Activated T-cell treated with anti-CD3 and anti-CD28 coated beads, Interleukin-2, amount 50 U/mL, for 72 hours (primary cell): Measurements from ENCODE around the gene KIF21B. TPM values are rescaled to one million over a fixed set of nuclear protein-coding genes. Genes with fewer than 3 reads are reported as not detected.

Experiments used
- ATAC-seq, 2 donors: fragments of 150-1000 bp; cut with Tn5 transposase; replicated peaks in 1 of 2; 2 replicates each; pipeline ENCODE4 v1.10.0; 2021; ENCODE audit warnings: moderate library complexity in 2 of 2, mild to moderate bottlenecking in 1 of 2
- DNase-seq, 2 donors: peaks; one replicate each; pipeline ENCODE4 v3.0.0; 2021 to 2022; ENCODE audit warnings: mixed read lengths in 1 of 2
- H3K27ac Mint-ChIP-seq: one replicate; pipeline ENCODE4 v1.8.0; 2022; ENCODE audit warnings: mild to moderate bottlenecking, moderate library complexity, mixed read lengths
- H3K27me3 Mint-ChIP-seq: one replicate; pipeline ENCODE4 v1.8.0; 2022; ENCODE audit warnings: low read depth, mixed read lengths
- H3K36me3 Mint-ChIP-seq, 2 donors: one replicate each; pipeline ENCODE4 v1.8.0; 2022; ENCODE audit warnings: mixed read lengths in 2 of 2, mild to moderate bottlenecking in 1 of 2; ENCODE audit not compliant: insufficient read depth in 2 of 2
- H3K4me1 Mint-ChIP-seq: one replicate; pipeline ENCODE4 v1.8.0; 2022; ENCODE audit warnings: low read depth, mixed read lengths
- H3K4me3 Mint-ChIP-seq, 2 donors: one replicate each; pipeline ENCODE4 v1.8.0; 2022; ENCODE audit warnings: mild to moderate bottlenecking in 2 of 2, mixed read lengths in 2 of 2, moderate library complexity in 2 of 2
- H3K9me3 Mint-ChIP-seq, 2 donors: one replicate each; pipeline ENCODE4 v1.8.0; 2022; ENCODE audit warnings: mixed read lengths in 2 of 2
- total RNA-seq, 2 donors: library from RNA; stranded (reverse); gene quantifications; one replicate each; pipeline ENCODE4 v1.2.3, GENCODE V29; 2022

Gene KIF21B
- total RNA-seq, 2 donors from 2014 or later, result 91.7 to 101 TPM

DNA sequence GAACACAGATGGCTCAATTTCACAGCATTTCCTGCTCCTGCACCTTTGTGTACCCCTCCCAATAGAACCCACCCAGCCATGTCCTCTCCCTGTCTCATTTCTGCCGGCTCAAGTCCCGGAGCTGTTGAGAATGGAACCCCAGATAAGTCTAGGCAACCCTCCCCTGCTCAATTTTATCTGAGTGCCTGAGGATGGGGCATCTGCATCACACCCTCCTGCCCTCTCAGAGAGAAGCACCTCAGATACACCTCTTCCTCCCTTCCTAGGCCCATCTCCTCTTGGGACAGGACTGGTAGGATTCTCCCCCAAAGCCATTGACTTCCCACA, 1.1 kb downstream of the KIF21B start:
- Mint-ChIP-seq H3K36me3 (peaks cover 7 to 15% of the 10 kb centered on the region in 2 donors), H3K27ac (peak overlapping the region; percentile 21), H3K9me3 (no peaks in the 10 kb centered on the region), H3K4me1 (peaks cover 84% of the 10 kb centered on the region), H3K27me3 (no peaks in the 10 kb centered on the region), H3K4me3 (peak overlapping the region; percentile 87 to 98)
- ATAC-seq (no peak), DNase-seq (no peak)

DNA sequence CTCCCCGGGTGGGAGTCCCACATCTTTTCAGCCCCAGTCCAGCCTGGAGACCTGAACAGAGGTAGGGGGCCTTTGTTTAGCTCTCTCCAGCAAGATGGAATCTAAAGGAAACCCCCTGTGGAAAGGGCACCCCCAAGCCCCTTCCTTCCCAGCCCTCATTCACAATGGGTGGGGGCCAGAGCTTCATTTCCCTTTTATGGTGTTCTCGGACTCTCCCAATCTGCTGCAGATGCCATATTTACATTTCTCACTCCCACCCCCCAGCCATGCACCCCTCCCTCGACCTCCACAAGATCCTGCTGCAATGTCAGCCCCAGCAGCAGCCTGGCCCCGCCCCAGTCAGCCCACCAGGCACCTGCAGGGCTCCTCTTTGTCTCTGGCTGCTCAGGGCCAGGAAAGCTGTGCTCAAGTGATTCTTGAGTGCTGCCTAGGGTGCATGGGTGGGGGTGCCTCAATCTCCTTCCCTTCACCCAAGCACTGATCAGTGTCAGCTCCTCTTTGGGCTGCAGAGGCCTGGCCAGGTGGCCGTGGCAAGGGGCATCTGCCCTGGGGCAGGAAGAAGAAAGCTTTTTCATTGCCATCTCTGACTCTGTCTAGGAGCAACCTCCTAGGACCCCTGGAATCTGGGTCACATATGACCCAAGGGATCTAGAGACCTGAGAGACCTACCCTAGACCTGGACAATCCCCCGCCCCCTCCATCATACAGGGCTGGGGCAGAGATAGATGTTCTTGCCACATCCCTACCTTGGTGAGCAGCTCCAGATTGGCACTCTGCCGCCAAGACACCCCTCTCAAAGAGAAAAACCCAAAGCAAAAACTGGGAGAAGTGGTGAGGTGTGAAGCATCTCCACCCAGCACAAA, 1.7 kb downstream of the KIF21B start:
- Mint-ChIP-seq H3K4me1 (peaks cover 84% of the 10 kb centered on the region), H3K4me3 (peak overlapping the region; percentile 87 to 98), H3K9me3 (no peaks in the 10 kb centered on the region), H3K27me3 (no peaks in the 10 kb centered on the region), H3K27ac (peak overlapping the region; percentile 21), H3K36me3 (peaks cover 7 to 15% of the 10 kb centered on the region in 2 donors)
- DNase-seq (no peak), ATAC-seq (no peak)

DNA sequence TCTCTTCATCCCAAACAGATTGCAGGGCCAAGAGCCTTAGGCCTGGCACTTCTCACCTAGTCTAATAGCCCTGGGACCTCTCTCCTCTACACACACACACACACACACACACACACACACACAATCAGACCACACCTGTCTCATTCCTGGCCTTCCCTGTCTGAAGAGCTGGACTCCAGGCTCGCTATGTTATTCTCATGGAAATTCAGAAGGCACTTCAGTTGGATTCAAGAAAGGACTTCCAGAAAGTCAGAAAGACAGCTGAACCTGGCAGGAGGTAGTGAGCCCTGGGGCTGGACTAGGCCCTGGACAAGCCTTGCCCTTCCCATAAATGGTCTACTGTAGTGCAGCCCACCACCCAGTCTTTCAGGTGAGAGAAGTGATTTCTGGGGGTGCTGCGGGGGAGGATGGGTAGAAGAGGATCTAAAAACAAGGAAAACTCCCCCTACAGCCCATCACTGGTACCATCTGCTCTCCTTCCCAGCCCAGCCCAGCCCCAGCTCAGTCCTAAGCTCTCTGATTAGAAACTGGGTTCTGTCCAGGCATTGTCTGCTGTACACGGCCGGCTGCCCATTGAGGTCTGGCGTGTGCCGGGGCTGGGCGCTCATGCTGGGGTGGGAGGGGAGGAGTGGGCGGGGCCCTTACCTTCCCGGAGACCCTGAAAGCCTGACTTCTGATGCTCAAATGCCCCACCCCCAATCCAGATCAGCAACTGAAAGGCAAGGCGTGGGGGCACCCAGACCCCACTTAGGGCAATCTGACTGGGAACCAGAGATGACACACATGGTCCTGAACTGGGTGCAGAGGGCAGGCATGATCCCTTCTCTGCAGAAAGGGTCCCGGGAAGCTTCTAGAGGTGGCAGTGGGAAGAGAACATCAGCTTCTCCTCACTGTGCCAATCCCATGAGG, 2.5 kb downstream of the KIF21B start:
- Mint-ChIP-seq H3K36me3 (peaks cover 7 to 15% of the 10 kb centered on the region in 2 donors), H3K4me1 (peaks cover 84% of the 10 kb centered on the region), H3K27ac (peak overlapping the region; percentile 100), H3K27me3 (no peaks in the 10 kb centered on the region), H3K9me3 (no peaks in the 10 kb centered on the region), H3K4me3 (peak overlapping the region; percentile 87 to 98)
- ATAC-seq, result no peak
- DNase-seq, result peak in 1 of 2 donors; percentile 55

DNA sequence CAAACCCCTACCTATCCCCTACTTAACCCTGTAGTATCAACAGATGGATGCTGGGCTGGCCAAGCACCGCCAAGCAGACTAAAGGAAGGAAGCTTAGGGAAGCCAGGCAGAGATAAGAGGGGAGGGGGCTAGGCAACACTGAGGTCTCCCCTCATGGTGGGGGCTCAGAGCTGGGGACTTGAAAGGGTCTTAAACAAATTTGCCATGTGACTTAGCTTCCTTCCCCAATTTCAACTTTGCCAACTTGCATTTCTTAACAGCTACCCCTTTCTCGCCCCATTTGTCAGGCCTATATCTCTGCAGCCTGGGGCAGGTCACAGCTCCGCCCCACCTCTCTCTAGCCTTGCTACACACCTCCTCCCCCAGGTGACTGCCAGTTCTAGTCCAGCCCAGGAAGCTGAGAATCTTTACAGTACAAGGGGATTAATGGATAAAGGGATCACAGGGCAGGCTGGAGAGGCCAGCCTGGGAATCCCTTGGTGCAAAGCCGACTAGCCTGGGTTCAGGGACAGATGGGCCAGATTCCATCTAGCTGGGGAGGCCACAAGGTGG, 3.4 kb downstream of the KIF21B start:
- DNase-seq, result peak; percentile 54 to 57
- peak; percentile 20 to 25 for ATAC-seq
- peaks cover 7 to 15% of the 10 kb centered on the region in 2 donors for H3K36me3 Mint-ChIP-seq
- peak overlapping the region; percentile 87 to 98 for H3K4me3 Mint-ChIP-seq
- H3K27me3 Mint-ChIP-seq, result no peaks in the 10 kb centered on the region
- H3K4me1 Mint-ChIP-seq, result peaks cover 84% of the 10 kb centered on the region
- H3K9me3 Mint-ChIP-seq, result no peaks in the 10 kb centered on the region
- H3K27ac Mint-ChIP-seq, result peak overlapping the region; percentile 100

DNA sequence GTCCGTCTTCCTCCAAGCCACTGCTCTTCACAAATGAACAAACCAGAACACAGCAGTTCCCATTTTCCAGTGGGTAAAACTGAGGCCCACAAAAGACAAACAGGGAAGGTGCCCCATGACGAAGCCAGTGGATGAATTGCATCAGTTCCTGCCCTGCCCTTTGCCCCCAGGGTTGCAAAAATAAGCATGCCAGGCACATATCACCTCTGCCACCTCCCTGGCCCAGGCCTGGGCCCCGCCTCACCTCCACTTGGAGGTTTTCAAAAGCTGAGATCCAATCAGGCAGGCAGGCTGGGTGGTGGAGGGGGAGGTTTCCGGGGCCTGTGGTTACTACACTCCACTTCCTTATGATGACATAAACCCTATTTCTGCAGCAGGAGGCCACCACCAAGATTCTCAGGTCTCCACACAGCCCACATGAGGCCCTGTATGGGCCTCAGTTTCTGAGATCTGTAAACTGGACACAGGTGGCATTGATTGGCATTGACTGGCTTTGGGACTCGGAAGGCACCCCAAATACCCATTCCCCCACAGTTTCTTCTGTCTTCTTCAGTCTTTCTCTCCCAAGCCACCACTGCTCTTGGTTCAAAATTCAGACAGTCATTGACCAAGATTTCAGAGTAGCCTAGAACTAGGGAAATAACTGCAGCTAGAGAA, 4.1 kb downstream of the KIF21B start:
- DNase-seq (peak; percentile 90 to 93), ATAC-seq (peak; percentile 77 to 79)
- no peaks in the 10 kb centered on the region for H3K9me3 Mint-ChIP-seq
- peak overlapping the region; percentile 100 for H3K27ac Mint-ChIP-seq
- H3K36me3 Mint-ChIP-seq, result peaks cover 9 to 15% of the 10 kb centered on the region in 2 donors
- H3K4me1 Mint-ChIP-seq, result peaks cover 83% of the 10 kb centered on the region
- H3K4me3 Mint-ChIP-seq, result peak overlapping the region; percentile 87 to 98
- H3K27me3 Mint-ChIP-seq, result no peaks in the 10 kb centered on the region

DNA sequence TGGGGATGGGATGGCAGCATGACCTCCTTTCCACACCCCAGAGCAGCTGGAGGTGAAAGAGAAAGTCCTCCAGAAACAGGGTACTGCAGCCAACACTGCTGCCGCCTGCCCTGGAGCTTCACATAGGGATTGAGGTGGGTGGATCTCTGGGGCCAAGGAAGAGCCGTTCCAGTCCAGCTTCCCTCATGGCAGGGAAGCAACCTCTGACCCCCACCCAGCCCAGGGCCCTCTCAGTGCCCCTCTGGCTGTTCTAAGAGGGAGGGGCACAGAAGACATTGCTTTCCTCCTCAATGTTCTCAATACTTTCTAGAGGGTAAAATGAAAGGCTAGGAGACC, 5.7 kb downstream of the KIF21B start:
- H3K27ac Mint-ChIP-seq, result peak overlapping the region; percentile 100
- no peaks in the 10 kb centered on the region for H3K27me3 Mint-ChIP-seq
- peaks cover 90% of the 10 kb centered on the region for H3K4me1 Mint-ChIP-seq
- H3K36me3 Mint-ChIP-seq, result peaks cover 9 to 15% of the 10 kb centered on the region in 2 donors
- H3K4me3 Mint-ChIP-seq, result peak overlapping the region; percentile 71 to 98
- ATAC-seq, result no peak
- DNase-seq, result no peak
- H3K9me3 Mint-ChIP-seq, result no peaks in the 10 kb centered on the region

DNA sequence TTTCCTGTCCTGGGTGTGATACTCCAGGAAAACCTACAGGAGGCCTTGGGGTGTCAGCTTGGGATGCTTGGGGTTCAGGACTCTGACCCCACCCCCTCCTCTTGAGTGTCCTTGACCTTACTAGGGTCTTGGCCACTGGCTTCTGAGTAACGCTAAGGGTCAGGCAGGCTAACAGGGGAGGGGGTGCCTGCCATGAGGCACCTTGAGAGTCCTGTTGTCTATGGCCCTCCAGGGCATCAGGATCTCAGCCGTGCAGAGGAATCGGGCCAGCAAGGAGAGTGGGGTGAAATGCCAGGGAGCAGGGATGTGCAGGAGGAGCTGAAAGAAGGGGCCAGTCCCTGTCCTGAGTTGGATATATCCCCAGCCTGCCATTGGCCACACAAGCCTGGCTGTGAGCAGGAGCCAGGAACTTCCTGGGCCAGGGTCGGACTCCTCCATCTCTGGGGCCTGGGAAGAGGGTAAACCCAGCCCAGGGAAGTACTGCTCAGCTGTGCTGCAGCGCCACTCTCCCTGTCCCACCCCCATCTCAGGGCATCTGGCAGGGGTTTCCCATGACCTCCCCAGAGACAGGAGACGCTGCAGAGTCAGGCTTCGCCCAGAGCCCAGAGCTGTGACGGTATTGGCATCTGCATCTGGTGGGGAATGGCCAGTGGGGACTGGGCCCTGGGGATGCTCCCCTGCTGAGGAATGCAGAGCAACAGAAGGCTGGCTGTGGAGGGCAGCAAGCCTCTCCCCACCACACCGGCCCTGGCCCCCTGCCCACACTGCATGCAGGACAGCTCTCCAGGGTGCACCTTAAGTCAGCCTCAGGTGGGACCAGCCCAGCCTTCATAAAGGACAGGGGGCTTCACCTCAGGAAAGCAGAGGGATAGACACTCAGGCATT, 6.3 kb downstream of the KIF21B start:
- H3K4me3 Mint-ChIP-seq, result peak overlapping the region; percentile 71 to 98
- H3K9me3 Mint-ChIP-seq, result no peaks in the 10 kb centered on the region
- no peak for ATAC-seq
- peak overlapping the region; percentile 100 for H3K27ac Mint-ChIP-seq
- DNase-seq, result no peak
- H3K36me3 Mint-ChIP-seq, result peaks cover 4 to 11% of the 10 kb centered on the region in 2 donors
- H3K4me1 Mint-ChIP-seq, result peaks cover 95% of the 10 kb centered on the region
- no peaks in the 10 kb centered on the region for H3K27me3 Mint-ChIP-seq

DNA sequence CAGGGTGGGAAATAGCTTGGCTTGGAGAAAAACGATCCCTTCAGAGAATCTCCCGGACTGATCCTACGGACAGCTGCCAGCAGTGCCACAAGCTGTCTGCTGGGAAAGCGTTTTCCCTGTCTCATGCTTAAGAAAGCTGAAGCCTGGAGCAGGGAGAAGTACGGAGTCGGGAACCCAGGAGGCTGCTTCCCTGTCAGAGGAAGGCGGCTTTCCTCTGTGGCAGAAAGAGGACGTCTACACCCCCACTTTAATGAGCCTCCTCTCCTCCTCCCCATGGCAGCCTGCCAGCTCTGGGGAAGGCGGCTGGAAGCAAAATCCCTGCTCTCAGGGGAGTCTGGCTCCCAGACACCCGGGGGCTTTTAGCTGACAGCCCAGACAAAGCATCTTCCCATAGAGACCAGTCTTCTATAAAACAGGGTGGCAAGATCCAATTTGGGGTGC, 7.3 kb downstream of the KIF21B start:
- peaks cover 94% of the 10 kb centered on the region for H3K4me1 Mint-ChIP-seq
- H3K27ac Mint-ChIP-seq, result peak overlapping the region; percentile 93
- H3K27me3 Mint-ChIP-seq, result no peaks in the 10 kb centered on the region
- peak overlapping the region; percentile 68 to 71 for H3K4me3 Mint-ChIP-seq
- DNase-seq (no peak), ATAC-seq (no peak)
- H3K9me3 Mint-ChIP-seq, result no peaks in the 10 kb centered on the region
- H3K36me3 Mint-ChIP-seq, result peaks cover 5 to 13% of the 10 kb centered on the region in 2 donors

DNA sequence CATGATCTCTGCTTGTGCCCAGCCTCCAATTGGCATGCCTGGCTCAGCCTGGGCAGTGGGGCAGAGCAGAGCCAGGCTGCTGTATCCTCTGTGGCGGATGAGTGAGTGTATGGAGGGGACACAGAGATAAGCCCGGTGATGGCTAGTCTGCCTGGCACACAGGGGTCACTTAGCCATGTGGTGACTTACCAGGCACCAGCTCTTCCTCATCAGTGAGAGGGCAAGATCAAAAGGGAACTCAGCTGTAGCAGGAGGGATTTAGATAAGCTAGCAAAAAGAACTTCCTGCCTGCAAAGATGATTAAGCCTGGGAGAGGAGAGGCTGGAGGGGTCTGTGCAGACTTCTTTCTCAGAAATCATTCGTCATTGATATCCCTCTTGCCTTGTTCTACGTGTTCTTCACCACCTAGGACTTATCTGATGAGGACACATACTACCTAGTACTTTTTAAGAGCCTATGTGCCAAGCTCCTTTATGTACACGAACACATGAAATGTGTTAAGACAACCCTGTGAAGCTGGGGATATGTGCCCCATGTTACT, 7.9 kb downstream of the KIF21B start:
- Mint-ChIP-seq H3K4me1 (peaks cover 90% of the 10 kb centered on the region), H3K9me3 (no peaks in the 10 kb centered on the region), H3K27me3 (no peaks in the 10 kb centered on the region), H3K27ac (peak overlapping the region; percentile 93), H3K36me3 (peaks cover 6 to 13% of the 10 kb centered on the region in 2 donors), H3K4me3 (peak overlapping the region; percentile 68 to 71)
- DNase-seq (no peak), ATAC-seq (peak; percentile 40 to 51)

DNA sequence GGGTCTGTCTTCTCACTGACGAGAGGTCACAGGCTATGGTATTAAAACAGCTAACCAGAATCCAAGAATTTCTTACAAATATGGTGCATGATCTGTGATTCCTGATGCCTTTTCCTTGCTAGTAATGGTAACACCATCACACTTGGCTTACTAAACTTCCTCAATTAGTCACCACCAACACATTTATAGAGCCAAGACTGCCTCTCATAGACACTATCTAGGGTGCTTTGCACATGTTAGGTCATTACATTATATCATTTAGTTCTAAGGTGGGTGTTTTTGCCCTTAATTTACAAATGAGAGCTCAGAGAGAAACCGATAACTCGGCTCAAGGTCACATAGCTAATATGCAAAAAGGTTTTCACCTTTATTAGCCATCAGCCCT, 8.7 kb downstream of the KIF21B start:
- ATAC-seq, result no peak
- peaks cover 82% of the 10 kb centered on the region for H3K4me1 Mint-ChIP-seq
- H3K36me3 Mint-ChIP-seq, result peaks cover 6 to 13% of the 10 kb centered on the region in 2 donors
- no peaks in the 10 kb centered on the region for H3K9me3 Mint-ChIP-seq
- no peak for DNase-seq
- peak overlapping the region; percentile 93 for H3K27ac Mint-ChIP-seq
- H3K27me3 Mint-ChIP-seq, result no peaks in the 10 kb centered on the region
- H3K4me3 Mint-ChIP-seq, result peak overlapping the region; percentile 22 to 71

DNA sequence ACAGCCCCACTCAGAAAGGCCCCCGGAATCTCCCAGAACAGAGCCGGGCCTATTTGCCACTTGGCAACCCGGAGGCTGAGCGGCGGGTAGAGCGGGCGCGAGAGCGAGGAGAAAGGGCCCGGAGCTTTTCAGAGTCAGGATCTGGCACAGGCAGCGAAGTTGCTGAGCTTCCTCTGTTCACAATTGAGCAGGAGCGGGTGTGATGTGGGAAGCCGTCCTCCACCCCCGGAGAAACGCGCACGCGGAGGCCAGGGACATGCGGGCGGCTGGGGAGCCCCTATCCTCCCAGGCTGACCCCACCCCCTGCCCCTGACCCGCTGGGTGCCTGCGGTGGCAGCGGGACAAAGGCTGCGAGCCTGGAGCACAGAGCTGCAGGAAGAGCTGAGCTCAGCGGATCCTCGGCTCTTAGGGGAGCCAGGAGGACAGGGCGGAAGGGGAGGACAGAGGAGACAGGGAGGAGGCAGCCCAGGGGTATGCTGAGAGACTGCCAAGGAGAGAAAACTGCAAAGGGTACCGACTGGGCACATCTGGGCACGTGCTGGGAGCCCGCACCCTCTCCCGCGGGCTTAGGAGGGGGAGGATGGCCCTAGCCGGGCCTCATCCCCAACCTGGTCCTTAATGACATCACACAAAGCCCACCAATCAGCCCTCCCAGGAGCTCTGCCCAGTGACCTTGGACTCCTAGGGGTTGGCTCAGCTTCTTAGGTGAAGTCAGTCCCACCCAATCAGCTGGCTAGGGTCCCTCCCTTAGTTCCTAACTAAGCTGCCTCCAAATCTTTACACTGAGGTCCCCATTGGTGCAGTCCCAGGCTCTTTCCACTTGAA, 9.3 kb downstream of the KIF21B start:
- Mint-ChIP-seq H3K9me3 (no peaks in the 10 kb centered on the region), H3K27ac (peak overlapping the region; percentile 93), H3K27me3 (no peaks in the 10 kb centered on the region), H3K4me3 (peak overlapping the region; percentile 46 to 71), H3K36me3 (peaks cover 4 to 10% of the 10 kb centered on the region in 2 donors), H3K4me1 (peaks cover 80% of the 10 kb centered on the region)
- DNase-seq (no peak), ATAC-seq (no peak)
